GM23338 (cell line): Measurements from ENCODE around the gene ANKRD11. TPM values are rescaled to one million over a fixed set of nuclear protein-coding genes. Genes with fewer than 3 reads are reported as not detected.

Source experiments
- ATAC-seq: fragments of 200-7000 bp; cut with Tn5 transposase; 3 replicates; pipeline ENCODE4 v1.9.1; 2020
- DNase-seq: peaks from one replicate; pipeline ENCODE4 v3.0.0-alpha.2; 2015; ENCODE audit warnings: low spot score
- H2AFZ ChIP-seq: fragments of 200-600 bp; sonication (generic); 2 replicates; pipeline ENCODE4 v1.8.0; 2016; ENCODE audit warnings: antibody characterized with exemption, mild to moderate bottlenecking, moderate library complexity
- H3F3A ChIP-seq: fragments of 200-600 bp; sonication (generic); replicated peaks from 2 replicates; pipeline ENCODE4 v1.8.0; 2017; ENCODE audit warnings: antibody characterized with exemption, mixed run types, low read depth
- H3K27ac ChIP-seq: fragments of 200-600 bp; sonication (generic); 2 replicates; pipeline ENCODE4 v1.6.1; 2016; ENCODE audit warnings: low read depth
- H3K27me3 ChIP-seq: fragments of 200-600 bp; sonication (generic); 2 replicates; pipeline ENCODE4 v1.8.0; 2016; ENCODE audit warnings: mild to moderate bottlenecking, mixed run types, moderate library complexity; ENCODE audit not compliant: insufficient read depth
- H3K36me3 ChIP-seq: fragments of 200-600 bp; sonication (generic); 2 replicates; pipeline ENCODE4 v1.8.0; 2016; ENCODE audit warnings: mild to moderate bottlenecking; ENCODE audit not compliant: insufficient read depth
- H3K4me1 ChIP-seq: fragments of 200-600 bp; sonication (generic); 2 replicates; pipeline ENCODE4 v1.8.0; 2016; ENCODE audit warnings: mild to moderate bottlenecking, moderate library complexity; ENCODE audit not compliant: insufficient read depth
- H3K4me2 ChIP-seq: fragments of 200-600 bp; sonication (generic); 2 replicates; pipeline ENCODE4 v1.7.1; 2017; ENCODE audit warnings: mixed run types
- H3K4me3 ChIP-seq: fragments of 200-600 bp; sonication (generic); 2 replicates; pipeline ENCODE4 v1.6.1; 2016; ENCODE audit warnings: mixed run types
- H3K79me2 ChIP-seq: fragments of 200-600 bp; sonication (generic); replicated peaks from 2 replicates; pipeline ENCODE4 v1.8.0; 2017; ENCODE audit warnings: mild to moderate bottlenecking; ENCODE audit not compliant: insufficient read depth
- H3K9me2 ChIP-seq: fragments of 200-600 bp; sonication (generic); 2 replicates; pipeline ENCODE4 v1.8.0; 2017; ENCODE audit not compliant: insufficient read depth
- H4K20me1 ChIP-seq: fragments of 200-600 bp; sonication (generic); replicated peaks from 2 replicates; pipeline ENCODE4 v1.8.0; 2017; ENCODE audit warnings: mild to moderate bottlenecking; ENCODE audit not compliant: insufficient read depth
- H3K27ac Mint-ChIP-seq: 2 replicates; pipeline ENCODE4 v1.8.0; 2020; ENCODE audit warnings: inconsistent platforms, mild to moderate bottlenecking, moderate library complexity, mixed read lengths
- H3K27me3 Mint-ChIP-seq: 3 replicates; pipeline ENCODE4 v1.8.0; 2022; ENCODE audit warnings: low read depth, mild to moderate bottlenecking, moderate library complexity, mixed read lengths, inconsistent platforms; ENCODE audit not compliant: insufficient read depth, poor library complexity
- H3K36me3 Mint-ChIP-seq: 3 replicates; pipeline ENCODE4 v1.8.0; 2021; ENCODE audit warnings: low read depth, mild to moderate bottlenecking, inconsistent platforms, moderate library complexity, mixed read lengths
- H3K4me1 Mint-ChIP-seq: 3 replicates; pipeline ENCODE4 v1.8.0; 2020; ENCODE audit warnings: mild to moderate bottlenecking, inconsistent platforms, mixed read lengths
- H3K4me3 Mint-ChIP-seq: 3 replicates; pipeline ENCODE4 v1.8.0; 2021; ENCODE audit warnings: moderate library complexity, mild to moderate bottlenecking, inconsistent platforms, mixed read lengths
- H3K9me3 Mint-ChIP-seq: 3 replicates; pipeline ENCODE4 v1.8.0; 2020; ENCODE audit warnings: moderate library complexity, mild to moderate bottlenecking, inconsistent platforms, mixed read lengths
- CREB1 ChIP-seq: fragments of 250-450 bp; sonication (Bioruptor Pico); IDR thresholded peaks from 2 replicates; pipeline ENCODE4 v1.5.0; 2020; ENCODE audit warnings: low read depth, mild to moderate bottlenecking, moderate library complexity
- CTCF ChIP-seq, 2 experiments: fragments of 200-600 bp in 1 of 2; sonication (generic) in 1 of 2; conservative IDR thresholded peaks; 2 replicates each; pipeline versions ENCODE4 v1.5.1 to v1.6.1; 2016 to 2017; ENCODE audit warnings: antibody characterized with exemption in 2 of 2, low read depth in 2 of 2, mild to moderate bottlenecking in 2 of 2, moderate library complexity in 1 of 2
- ETS1 ChIP-seq: IDR thresholded peaks from 2 replicates; pipeline ENCODE4 v1.6.1; 2016; ENCODE audit warnings: antibody characterized with exemption
- EZH2 ChIP-seq: fragments of 200-600 bp; sonication (generic); IDR thresholded peaks from one replicate; pipeline ENCODE4 v1.8.0; 2017; ENCODE audit warnings: antibody characterized with exemption, mild to moderate bottlenecking, low read depth; ENCODE audit not compliant: unreplicated experiment
- EZH2phosphoT487 ChIP-seq: fragments of 200-600 bp; sonication (generic); IDR thresholded peaks from one replicate; pipeline ENCODE4 v1.8.1; 2018; ENCODE audit warnings: antibody characterized with exemption; ENCODE audit not compliant: unreplicated experiment
- JUNB ChIP-seq: IDR thresholded peaks from one replicate; pipeline ENCODE4 v1.6.1; 2016; ENCODE audit warnings: antibody characterized with exemption; ENCODE audit not compliant: unreplicated experiment
- NANOG ChIP-seq: IDR thresholded peaks from 2 replicates; pipeline ENCODE4 v1.6.1; 2016; ENCODE audit warnings: antibody characterized with exemption, borderline replicate concordance
- POLR2AphosphoS5 ChIP-seq: IDR thresholded peaks from 2 replicates; pipeline ENCODE4 v1.6.1; 2016; ENCODE audit warnings: antibody characterized with exemption, low read depth
- REST ChIP-seq: IDR thresholded peaks from one replicate; pipeline ENCODE4 v1.6.1; 2018; ENCODE audit warnings: antibody characterized with exemption; ENCODE audit not compliant: unreplicated experiment
- STAT1 ChIP-seq: IDR thresholded peaks from one replicate; pipeline ENCODE4 v1.6.1; 2016; ENCODE audit warnings: antibody characterized with exemption; ENCODE audit not compliant: unreplicated experiment
- ZNF114 ChIP-seq: fragments of 250-450 bp; sonication (Bioruptor Pico); IDR thresholded peaks from 2 replicates; pipeline ENCODE4 v1.5.0; 2020; ENCODE audit warnings: mild to moderate bottlenecking, moderate library complexity
- ZNF331 ChIP-seq: fragments of 250-450 bp; sonication (Bioruptor Pico); IDR thresholded peaks from 2 replicates; pipeline ENCODE4 v1.5.0; 2020; ENCODE audit warnings: low read depth, mild to moderate bottlenecking, moderate library complexity
- polyA plus RNA-seq: library from polyadenylated mRNA; unstranded; fragments of >200 nt; fragmentation: Nextera tagmentation; extraction: Ambion mirVana; gene quantifications from 2 replicates; pipeline ENCODE4 v1.2.1, GENCODE V29; 2016
- total RNA-seq: library from RNA; depleted of rRNA; stranded (reverse); fragments of >200 nt; shearing (Covaris generic); gene quantifications from 2 replicates; pipeline ENCODE4 v1.2.3, GENCODE V29; 2014

ANKRD11 gene
- total and polyA plus RNA-seq, 2 experiments from 2014 or later: 130 to 159 TPM

- Histone ChIP-seq H3K27me3 (no peaks in the 10 kb centered on the region), H3K4me1 (peaks cover 10% of the 10 kb centered on the region; the same call in 1 of the 2 replicates), H3K9me2 (no peaks in the 10 kb centered on the region), H3K4me2 (no peak overlapping the region), H3K4me3 (no peak overlapping the region), H4K20me1 (peaks cover 56% of the 10 kb centered on the region), H3K79me2 (peaks cover 93% of the 10 kb centered on the region), H2AFZ (no peak overlapping the region), H3K27ac (peak overlapping the region; percentile 87; the same call in 1 of the 2 replicates), H3F3A (peaks cover 7% of the 10 kb centered on the region; the same call in 1 of the 2 replicates), H3K36me3 (no peaks in the 10 kb centered on the region)
- DNase-seq (no peak), ATAC-seq (no peak)
- Mint-ChIP-seq H3K27me3 (peaks cover 16% of the 10 kb centered on the region), H3K4me1 (peaks cover 29% of the 10 kb centered on the region), H3K27ac (peak overlapping the region; percentile 4), H3K4me3 (no peak overlapping the region), H3K9me3 (peaks cover 22% of the 10 kb centered on the region; the same call in 2 of the 3 replicates), H3K36me3 (peaks cover 49% of the 10 kb centered on the region)
- TF ChIP-seq ZNF331 (CRISPR knock-in tag) (no peak), POLR2AphosphoS5 (no peak), JUNB (no peak)
These were observed 31.8 kb downstream of the ANKRD11 start for GRCh38 chr16:89458551-89458950.

GRCh38 chr16:89456419-89456959 lies 33.9 kb downstream of the ANKRD11 start:
- peaks cover 7% of the 10 kb centered on the region; the same call in 1 of the 2 replicates for H3F3A ChIP-seq
- H3K4me1 Mint-ChIP-seq: peaks cover 35% of the 10 kb centered on the region
- no peak overlapping the region for H3K27ac Mint-ChIP-seq
- no peaks in the 10 kb centered on the region for H3K27me3 ChIP-seq
- H3K4me1 ChIP-seq: peaks cover 13% of the 10 kb centered on the region
- H3K9me2 ChIP-seq: no peaks in the 10 kb centered on the region
- no peak overlapping the region for H3K4me2 ChIP-seq
- H3K27ac ChIP-seq: no peak overlapping the region
- peaks cover 77% of the 10 kb centered on the region for H4K20me1 ChIP-seq
- H3K36me3 Mint-ChIP-seq: peaks cover 36% of the 10 kb centered on the region
- H3K27me3 Mint-ChIP-seq: peaks cover 14% of the 10 kb centered on the region
- ATAC-seq (no peak), DNase-seq (no peak)
- H3K79me2 ChIP-seq: peaks cover 96% of the 10 kb centered on the region
- no peak overlapping the region for H3K4me3 Mint-ChIP-seq
- H3K4me3 ChIP-seq: no peak overlapping the region
- H3K36me3 ChIP-seq: no peaks in the 10 kb centered on the region
- H3K9me3 Mint-ChIP-seq: peaks cover 9% of the 10 kb centered on the region; the same call in 2 of the 3 replicates
- no peak overlapping the region for H2AFZ ChIP-seq
- TF ChIP-seq POLR2AphosphoS5: no peak
- TF ChIP-seq NANOG: no peak
- TF ChIP-seq ETS1: no peak
- TF ChIP-seq CTCF (conservative IDR thresholded peaks at IDR 0.05; ENCODE audit: low read depth in 2 of 2): no peak
- TF ChIP-seq EZH2: no peak
- no peak for TF ChIP-seq CREB1 (CRISPR knock-in tag)
- TF ChIP-seq STAT1: no peak
- TF ChIP-seq ZNF114 (CRISPR knock-in tag): no peak
- no peak for TF ChIP-seq JUNB
- no peak for TF ChIP-seq REST
- TF ChIP-seq ZNF331 (CRISPR knock-in tag): no peak
- TF ChIP-seq EZH2phosphoT487: no peak
